Neural cell (in vitro differentiated cells): ENCODE measurements around the gene GALNT3. TPM values are rescaled to one million over a fixed set of nuclear protein-coding genes. Genes with fewer than 3 reads are reported as not detected.

Source experiments
- H2AFZ ChIP-seq: fragments of 200-600, 300-800 bp; sonication (generic), shearing (Covaris generic); 2 replicates; pipeline ENCODE4 v1.6.0; 2014; ENCODE audit warnings: low read depth, mild to moderate bottlenecking, antibody characterized with exemption, low read length, moderate library complexity
- H3F3A ChIP-seq: fragments of 200-600 bp; shearing (Covaris generic); 2 replicates; pipeline ENCODE4 v1.6.1; 2016; ENCODE audit warnings: mild to moderate bottlenecking, moderate library complexity, mixed read lengths, antibody characterized with exemption, low read length; ENCODE audit not compliant: insufficient read depth, poor library complexity, severe bottlenecking
- H3K27ac ChIP-seq: fragments of 200-600, 300-800 bp; sonication (generic), shearing (Covaris generic); 2 replicates; pipeline ENCODE4 v1.5.1; 2014; ENCODE audit warnings: mild to moderate bottlenecking, low read length, moderate library complexity
- H3K27me3 ChIP-seq: fragments of 300-800, 200-600 bp; sonication (generic), shearing (Covaris generic); 2 replicates; pipeline ENCODE4 v1.6.0; 2014; ENCODE audit warnings: mild to moderate bottlenecking, low read depth, low read length, moderate library complexity; ENCODE audit not compliant: insufficient read depth
- H3K36me3 ChIP-seq: fragments of 300-800, 200-600 bp; sonication (generic), shearing (Covaris generic); 2 replicates; pipeline ENCODE4 v1.5.1; 2014; ENCODE audit warnings: mild to moderate bottlenecking, antibody characterized with exemption, low read length, moderate library complexity; ENCODE audit not compliant: insufficient read depth
- H3K4me2 ChIP-seq: fragments of 300-800, 200-600 bp; sonication (generic), shearing (Covaris generic); 2 replicates; pipeline ENCODE4 v1.6.0; 2014; ENCODE audit warnings: mild to moderate bottlenecking, low read length
- H3K4me3 ChIP-seq: fragments of 300-800, 200-600 bp; sonication (generic), shearing (Covaris generic); 2 replicates; pipeline ENCODE4 v1.5.1; 2014; ENCODE audit warnings: mild to moderate bottlenecking, low read length, moderate library complexity
- H3K79me2 ChIP-seq: fragments of 200-600 bp; shearing (Covaris generic); replicated peaks from 2 replicates; pipeline ENCODE4 v1.6.0; 2014; ENCODE audit warnings: mild to moderate bottlenecking, low read length, moderate library complexity; ENCODE audit not compliant: insufficient read depth
- H3K9ac ChIP-seq: fragments of 300-800, 200-600 bp; sonication (generic), shearing (Covaris generic); 2 replicates; pipeline ENCODE4 v1.6.1; 2016; ENCODE audit warnings: mild to moderate bottlenecking, low read length, mixed read lengths
- H3K9me2 ChIP-seq: fragments of 200-600 bp; shearing (Covaris generic); 2 replicates; pipeline ENCODE4 v1.6.1; 2016; ENCODE audit warnings: mild to moderate bottlenecking, low read length, mixed read lengths; ENCODE audit not compliant: insufficient read depth
- H3K9me3 ChIP-seq: fragments of 200-600, 300-800 bp; sonication (generic), shearing (Covaris generic); 2 replicates; pipeline ENCODE4 v1.6.1; 2016; ENCODE audit warnings: mild to moderate bottlenecking, mixed run types, low read length, moderate library complexity, mixed read lengths
- H4K20me1 ChIP-seq: fragments of 200-600 bp; shearing (Covaris generic); 2 replicates; pipeline ENCODE4 v1.6.1; 2016; ENCODE audit warnings: mild to moderate bottlenecking, mixed run types; ENCODE audit not compliant: insufficient read depth
- EP300 ChIP-seq: fragments of 450-650 bp; conservative IDR thresholded peaks from 2 replicates; pipeline ENCODE4 v1.6.1; 2014; ENCODE audit warnings: antibody characterized with exemption, mild to moderate bottlenecking, moderate library complexity; ENCODE audit not compliant: poor library complexity, severe bottlenecking
- EZH2 ChIP-seq: fragments of 200-600, 300-800 bp; shearing (Covaris generic), sonication (generic); IDR thresholded peaks from 2 replicates; pipeline ENCODE4 v1.6.1; 2014; ENCODE audit warnings: antibody characterized with exemption, low read length, borderline replicate concordance, mild to moderate bottlenecking; ENCODE audit not compliant: insufficient read depth, poor library complexity, severe bottlenecking
- MXI1 ChIP-seq: fragments of 450-650 bp; conservative IDR thresholded peaks from 2 replicates; pipeline ENCODE4 v1.6.1; 2014; ENCODE audit warnings: antibody characterized with exemption, mild to moderate bottlenecking; ENCODE audit not compliant: poor library complexity, severe bottlenecking
- POLR2AphosphoS5 ChIP-seq: IDR thresholded peaks from 2 replicates; pipeline ENCODE4 v1.6.1; 2012
- RAD21 ChIP-seq: fragments of 450-650 bp; conservative IDR thresholded peaks from 2 replicates; pipeline ENCODE4 v1.6.1; 2014; ENCODE audit warnings: antibody characterized with exemption, mild to moderate bottlenecking, moderate library complexity
- SMC3 ChIP-seq: fragments of 450-650 bp; conservative IDR thresholded peaks from 2 replicates; pipeline ENCODE4 v1.6.1; 2014; ENCODE audit warnings: antibody characterized with exemption, mild to moderate bottlenecking, moderate library complexity; ENCODE audit not compliant: poor library complexity
- TAF1 ChIP-seq: IDR thresholded peaks from 2 replicates; pipeline ENCODE4 v1.6.1; 2012; ENCODE audit warnings: low read depth
- polyA plus RNA-seq: library from polyadenylated mRNA; depleted of rRNA; stranded (reverse); fragments of >200 nt; gene quantifications from 2 replicates; pipeline ENCODE4 v1.2.3, GENCODE V29; 2014
- TF ChIP-seq, protein P1 (sequence below): fragments of 450-650 bp; IDR thresholded peaks from 2 replicates; pipeline ENCODE4 v1.5.1; 2014; ENCODE audit warnings: antibody characterized with exemption, mild to moderate bottlenecking, moderate library complexity; ENCODE audit not compliant: poor library complexity, severe bottlenecking
- TF ChIP-seq, protein P2 (sequence below): IDR thresholded peaks from 2 replicates; pipeline ENCODE4 v1.6.1; 2012; ENCODE audit warnings: borderline replicate concordance

GALNT3 gene
- polyA plus RNA-seq, 1 donor from 2014 or later = 3.7 TPM

DNA sequence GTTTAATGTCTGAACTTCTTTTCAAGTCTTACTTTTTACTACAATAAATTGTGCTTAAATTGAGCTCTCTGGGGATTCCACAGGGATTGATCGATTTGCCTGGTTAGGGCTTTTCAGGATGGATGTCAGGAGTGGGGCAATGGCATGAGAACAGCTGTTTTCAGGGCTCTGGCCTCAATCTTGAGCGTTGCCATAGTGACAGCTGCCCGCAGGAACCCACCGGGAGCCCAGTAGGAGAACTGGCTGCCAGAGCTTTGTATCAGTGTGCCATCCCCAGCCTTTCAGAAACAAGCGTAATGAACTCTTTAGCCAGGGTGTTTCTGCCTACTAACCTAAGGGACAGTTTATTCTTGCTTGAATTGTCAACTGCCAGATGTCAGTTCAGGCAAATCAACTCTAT lies 93.5 kb downstream of the GALNT3 start:
- Histone ChIP-seq H3K79me2 (no peaks in the 10 kb centered on the region), H2AFZ (no peak overlapping the region), H3F3A (no peaks in the 10 kb centered on the region), H3K27ac (no peak overlapping the region), H3K36me3 (no peaks in the 10 kb centered on the region), H3K9me3 (no peaks in the 10 kb centered on the region), H3K9me2 (no peaks in the 10 kb centered on the region), H3K4me3 (no peak overlapping the region), H3K4me2 (no peak overlapping the region), H4K20me1 (no peaks in the 10 kb centered on the region), H3K9ac (no peak overlapping the region), H3K27me3 (no peaks in the 10 kb centered on the region)
- no peak for TF ChIP-seq EP300
- TF ChIP-seq, protein P1, sequence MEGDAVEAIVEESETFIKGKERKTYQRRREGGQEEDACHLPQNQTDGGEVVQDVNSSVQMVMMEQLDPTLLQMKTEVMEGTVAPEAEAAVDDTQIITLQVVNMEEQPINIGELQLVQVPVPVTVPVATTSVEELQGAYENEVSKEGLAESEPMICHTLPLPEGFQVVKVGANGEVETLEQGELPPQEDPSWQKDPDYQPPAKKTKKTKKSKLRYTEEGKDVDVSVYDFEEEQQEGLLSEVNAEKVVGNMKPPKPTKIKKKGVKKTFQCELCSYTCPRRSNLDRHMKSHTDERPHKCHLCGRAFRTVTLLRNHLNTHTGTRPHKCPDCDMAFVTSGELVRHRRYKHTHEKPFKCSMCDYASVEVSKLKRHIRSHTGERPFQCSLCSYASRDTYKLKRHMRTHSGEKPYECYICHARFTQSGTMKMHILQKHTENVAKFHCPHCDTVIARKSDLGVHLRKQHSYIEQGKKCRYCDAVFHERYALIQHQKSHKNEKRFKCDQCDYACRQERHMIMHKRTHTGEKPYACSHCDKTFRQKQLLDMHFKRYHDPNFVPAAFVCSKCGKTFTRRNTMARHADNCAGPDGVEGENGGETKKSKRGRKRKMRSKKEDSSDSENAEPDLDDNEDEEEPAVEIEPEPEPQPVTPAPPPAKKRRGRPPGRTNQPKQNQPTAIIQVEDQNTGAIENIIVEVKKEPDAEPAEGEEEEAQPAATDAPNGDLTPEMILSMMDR = no peak
- TF ChIP-seq TAF1 = no peak
- TF ChIP-seq MXI1 = no peak
- no peak for TF ChIP-seq RAD21
- TF ChIP-seq, protein P2, sequence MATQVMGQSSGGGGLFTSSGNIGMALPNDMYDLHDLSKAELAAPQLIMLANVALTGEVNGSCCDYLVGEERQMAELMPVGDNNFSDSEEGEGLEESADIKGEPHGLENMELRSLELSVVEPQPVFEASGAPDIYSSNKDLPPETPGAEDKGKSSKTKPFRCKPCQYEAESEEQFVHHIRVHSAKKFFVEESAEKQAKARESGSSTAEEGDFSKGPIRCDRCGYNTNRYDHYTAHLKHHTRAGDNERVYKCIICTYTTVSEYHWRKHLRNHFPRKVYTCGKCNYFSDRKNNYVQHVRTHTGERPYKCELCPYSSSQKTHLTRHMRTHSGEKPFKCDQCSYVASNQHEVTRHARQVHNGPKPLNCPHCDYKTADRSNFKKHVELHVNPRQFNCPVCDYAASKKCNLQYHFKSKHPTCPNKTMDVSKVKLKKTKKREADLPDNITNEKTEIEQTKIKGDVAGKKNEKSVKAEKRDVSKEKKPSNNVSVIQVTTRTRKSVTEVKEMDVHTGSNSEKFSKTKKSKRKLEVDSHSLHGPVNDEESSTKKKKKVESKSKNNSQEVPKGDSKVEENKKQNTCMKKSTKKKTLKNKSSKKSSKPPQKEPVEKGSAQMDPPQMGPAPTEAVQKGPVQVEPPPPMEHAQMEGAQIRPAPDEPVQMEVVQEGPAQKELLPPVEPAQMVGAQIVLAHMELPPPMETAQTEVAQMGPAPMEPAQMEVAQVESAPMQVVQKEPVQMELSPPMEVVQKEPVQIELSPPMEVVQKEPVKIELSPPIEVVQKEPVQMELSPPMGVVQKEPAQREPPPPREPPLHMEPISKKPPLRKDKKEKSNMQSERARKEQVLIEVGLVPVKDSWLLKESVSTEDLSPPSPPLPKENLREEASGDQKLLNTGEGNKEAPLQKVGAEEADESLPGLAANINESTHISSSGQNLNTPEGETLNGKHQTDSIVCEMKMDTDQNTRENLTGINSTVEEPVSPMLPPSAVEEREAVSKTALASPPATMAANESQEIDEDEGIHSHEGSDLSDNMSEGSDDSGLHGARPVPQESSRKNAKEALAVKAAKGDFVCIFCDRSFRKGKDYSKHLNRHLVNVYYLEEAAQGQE = no peak
- no peak for TF ChIP-seq POLR2AphosphoS5
- TF ChIP-seq SMC3 = no peak
- no peak for TF ChIP-seq EZH2

DNA sequence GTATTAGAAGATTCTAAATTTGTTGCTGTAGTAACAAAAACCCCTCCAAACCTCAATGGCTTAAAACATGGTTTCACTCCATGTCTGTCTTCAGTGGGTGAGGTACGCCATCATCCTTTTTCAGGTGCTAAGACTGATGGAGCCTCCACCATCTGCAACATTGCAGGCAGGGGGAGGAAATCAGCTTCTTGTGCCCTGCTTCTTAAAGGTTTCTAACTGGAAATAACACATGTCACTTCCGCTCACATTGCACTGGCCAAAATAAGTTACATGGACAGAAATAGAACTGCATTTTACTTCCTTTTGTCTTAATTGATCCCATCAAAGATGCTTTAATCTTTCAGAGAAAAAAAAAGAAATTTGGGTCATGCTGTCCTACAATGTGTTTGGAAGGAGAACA lies 94.1 kb downstream of the GALNT3 start:
- no peak overlapping the region for H3K4me2 ChIP-seq
- H3K79me2 ChIP-seq = no peaks in the 10 kb centered on the region
- TF ChIP-seq, protein P2 = no peak
- TF ChIP-seq EZH2 (no peak), POLR2AphosphoS5 (no peak), EP300 (no peak), SMC3 (no peak), TAF1 (no peak), MXI1 (no peak)
- TF ChIP-seq, protein P1 = no peak
- no peaks in the 10 kb centered on the region for H3F3A ChIP-seq
- H2AFZ ChIP-seq = no peak overlapping the region
- no peaks in the 10 kb centered on the region for H3K9me2 ChIP-seq
- no peaks in the 10 kb centered on the region for H4K20me1 ChIP-seq
- no peak overlapping the region for H3K9ac ChIP-seq
- H3K4me3 ChIP-seq = no peak overlapping the region
- no peaks in the 10 kb centered on the region for H3K9me3 ChIP-seq
- H3K27me3 ChIP-seq = no peaks in the 10 kb centered on the region
- no peaks in the 10 kb centered on the region for H3K36me3 ChIP-seq
- no peak overlapping the region for H3K27ac ChIP-seq
